HepG2 (cell line): Measurements from ENCODE around the gene ERMARD. TPM values are rescaled to one million over a fixed set of nuclear protein-coding genes. Genes with fewer than 3 reads are reported as not detected.

ENCODE experiments used
- AGO1 ChIP-seq: fragments of 200-400 bp; formaldehyde crosslinking; IDR thresholded peaks from 2 replicates; pipeline ENCODE4 v1.6.1; 2017; ENCODE audit warnings: mild to moderate bottlenecking, low read depth, low read length, moderate library complexity; ENCODE audit not compliant: poor library complexity, severe bottlenecking
- BRCA1 ChIP-seq: sonication (generic); formaldehyde crosslinking; IDR thresholded peaks from 2 replicates; pipeline ENCODE4 v1.4.0; 2020; ENCODE audit warnings: missing genetic modification reagents
- CBX2 ChIP-seq, 2 experiments: fragments of 200-600 bp in 1 of 2; sonication (generic); formaldehyde crosslinking in 1 of 2; IDR thresholded peaks; 2 replicates each; pipeline versions ENCODE4 v1.7.0 to v1.8.1; 2018 to 2022; ENCODE audit warnings: low read depth in 2 of 2, low read length in 1 of 2, mild to moderate bottlenecking in 1 of 2, missing genetic modification reagents in 1 of 2
- CCAR2 ChIP-seq: fragments of 200-400 bp; formaldehyde crosslinking; optimal IDR thresholded peaks from 2 replicates; pipeline ENCODE3; 2018; ENCODE audit warnings: low read depth, mild to moderate bottlenecking, low read length, moderate library complexity
- FOXK1 ChIP-seq: sonication (generic); formaldehyde crosslinking; IDR thresholded peaks from 2 replicates; pipeline ENCODE4 v1.4.0; 2020; ENCODE audit warnings: low read depth, missing genetic modification reagents, borderline replicate concordance
- LCORL ChIP-seq, 2 experiments: fragments of 450-650 bp in 1 of 2; sonication (generic) in 1 of 2; formaldehyde crosslinking in 1 of 2; IDR thresholded peaks; 2 replicates each; pipeline versions ENCODE4 v1.5.0 to v1.6.1; 2017 to 2020; ENCODE audit warnings: antibody characterized with exemption in 1 of 2, missing genetic modification reagents in 1 of 2
- MED1 ChIP-seq: sonication (generic); formaldehyde crosslinking; IDR thresholded peaks from 2 replicates; pipeline ENCODE4 v1.4.0; 2020; ENCODE audit warnings: missing genetic modification reagents
- NR2F6 ChIP-seq, 2 experiments: IDR thresholded peaks; 2 replicates each; pipeline ENCODE4 v1.6.1; 2016; ENCODE audit warnings: antibody characterized with exemption in 1 of 2, mild to moderate bottlenecking in 1 of 2
- SAP130 ChIP-seq: IDR thresholded peaks from 2 replicates; pipeline ENCODE4 v1.6.1; 2016; ENCODE audit warnings: low read depth
- XRCC5 ChIP-seq: fragments of 200-400 bp; formaldehyde crosslinking; optimal IDR thresholded peaks from 2 replicates; pipeline ENCODE3; 2017; ENCODE audit warnings: mild to moderate bottlenecking, low read length
- ZMYM4 ChIP-seq: sonication (generic); formaldehyde crosslinking; IDR thresholded peaks from 2 replicates; pipeline ENCODE4 v1.8.1; 2023; ENCODE audit warnings: mild to moderate bottlenecking, missing genetic modification reagents
- ZNF12 ChIP-seq: sonication (generic); formaldehyde crosslinking; IDR thresholded peaks from 2 replicates; pipeline ENCODE4 v1.5.0; 2020; ENCODE audit warnings: missing genetic modification reagents
- ZNF430 ChIP-seq: sonication (generic); formaldehyde crosslinking; IDR thresholded peaks from 2 replicates; pipeline ENCODE4 v1.9.0; 2021; ENCODE audit warnings: mild to moderate bottlenecking, missing genetic modification reagents
- ZNF839 ChIP-seq: sonication (generic); formaldehyde crosslinking; IDR thresholded peaks from 2 replicates; pipeline ENCODE4 v1.4.0; 2020; ENCODE audit warnings: missing genetic modification reagents, mild to moderate bottlenecking, borderline replicate concordance
- polyA plus RNA-seq, 8 experiments: library from polyadenylated mRNA; depleted of rRNA in 3 of 8; stranded (reverse) in 7 of 8; unstranded in 1 of 8; fragments of >200 nt; fragmentation: Illumina TruSeq in 4 of 8; extraction: Trizol in 4 of 8; gene quantifications; 2 replicates each; pipeline versions ENCODE4 v1.2.1 to v1.2.3, GENCODE V29; 2011 to 2016; ENCODE audit warnings: low read depth in 4 of 8, missing spikeins in 1 of 8, mixed read lengths in 1 of 8; ENCODE audit not compliant: insufficient read depth in 1 of 8
- total RNA-seq, 5 experiments: library from RNA; depleted of rRNA; stranded (reverse); fragments of >200 nt; fragmentation: Illumina TruSeq; extraction: Trizol; gene quantifications; 2 replicates each; pipeline ENCODE4 v1.2.3, GENCODE V29; 2016; ENCODE audit warnings: low read depth in 1 of 5
- TF ChIP-seq, protein P1 (sequence below): sonication (generic); formaldehyde crosslinking; IDR thresholded peaks from 2 replicates; pipeline ENCODE4 v1.5.0; 2020; ENCODE audit warnings: mild to moderate bottlenecking, missing genetic modification reagents, borderline replicate concordance
- TF ChIP-seq, protein P2 (sequence below): sonication (generic); formaldehyde crosslinking; IDR thresholded peaks from 2 replicates; pipeline ENCODE4 v1.9.0; 2022; ENCODE audit warnings: missing genetic modification reagents, mild to moderate bottlenecking, borderline replicate concordance
- TF ChIP-seq, protein P3 (sequence below): sonication (generic); formaldehyde crosslinking; IDR thresholded peaks from 2 replicates; pipeline ENCODE4 v1.4.0; 2020; ENCODE audit warnings: mild to moderate bottlenecking, missing genetic modification reagents
- TF ChIP-seq, protein P4 (sequence below): sonication (generic); formaldehyde crosslinking; IDR thresholded peaks from 2 replicates; pipeline ENCODE4 v1.4.0; 2020; ENCODE audit warnings: mild to moderate bottlenecking, missing genetic modification reagents

Gene ERMARD
- total and polyA plus RNA-seq, 2 of the 13 experiments (the other 11 are each of a cell fraction or from before 2014, with no cell fraction given) = 8.8 to 10.7 TPM

DNA sequence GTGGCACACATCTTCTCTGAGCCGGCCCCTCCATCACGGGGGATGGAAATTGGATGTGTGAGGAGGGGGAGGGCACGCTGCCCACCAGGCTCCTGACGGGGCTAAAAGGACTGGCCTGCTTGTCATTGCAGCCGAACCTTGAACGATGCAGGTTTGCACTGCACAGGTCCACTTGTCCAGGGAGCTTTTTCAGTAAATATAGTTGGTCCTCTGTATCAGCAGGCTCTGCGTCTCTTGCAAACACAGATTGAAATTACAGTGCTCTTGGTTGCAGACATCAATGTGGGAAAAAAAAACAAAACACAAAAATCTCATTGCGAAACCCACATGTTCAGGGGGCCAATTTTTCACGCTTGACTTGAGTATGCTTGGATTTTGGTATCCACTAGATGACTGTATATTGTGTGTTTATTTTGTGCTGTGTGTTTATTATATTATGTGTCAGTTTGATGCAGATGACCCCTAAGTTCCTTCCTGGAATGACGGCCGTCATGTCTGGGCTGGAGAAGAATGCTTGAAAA is 29.2 kb downstream of the ERMARD start (continued):
- TF ChIP-seq, protein P1, sequence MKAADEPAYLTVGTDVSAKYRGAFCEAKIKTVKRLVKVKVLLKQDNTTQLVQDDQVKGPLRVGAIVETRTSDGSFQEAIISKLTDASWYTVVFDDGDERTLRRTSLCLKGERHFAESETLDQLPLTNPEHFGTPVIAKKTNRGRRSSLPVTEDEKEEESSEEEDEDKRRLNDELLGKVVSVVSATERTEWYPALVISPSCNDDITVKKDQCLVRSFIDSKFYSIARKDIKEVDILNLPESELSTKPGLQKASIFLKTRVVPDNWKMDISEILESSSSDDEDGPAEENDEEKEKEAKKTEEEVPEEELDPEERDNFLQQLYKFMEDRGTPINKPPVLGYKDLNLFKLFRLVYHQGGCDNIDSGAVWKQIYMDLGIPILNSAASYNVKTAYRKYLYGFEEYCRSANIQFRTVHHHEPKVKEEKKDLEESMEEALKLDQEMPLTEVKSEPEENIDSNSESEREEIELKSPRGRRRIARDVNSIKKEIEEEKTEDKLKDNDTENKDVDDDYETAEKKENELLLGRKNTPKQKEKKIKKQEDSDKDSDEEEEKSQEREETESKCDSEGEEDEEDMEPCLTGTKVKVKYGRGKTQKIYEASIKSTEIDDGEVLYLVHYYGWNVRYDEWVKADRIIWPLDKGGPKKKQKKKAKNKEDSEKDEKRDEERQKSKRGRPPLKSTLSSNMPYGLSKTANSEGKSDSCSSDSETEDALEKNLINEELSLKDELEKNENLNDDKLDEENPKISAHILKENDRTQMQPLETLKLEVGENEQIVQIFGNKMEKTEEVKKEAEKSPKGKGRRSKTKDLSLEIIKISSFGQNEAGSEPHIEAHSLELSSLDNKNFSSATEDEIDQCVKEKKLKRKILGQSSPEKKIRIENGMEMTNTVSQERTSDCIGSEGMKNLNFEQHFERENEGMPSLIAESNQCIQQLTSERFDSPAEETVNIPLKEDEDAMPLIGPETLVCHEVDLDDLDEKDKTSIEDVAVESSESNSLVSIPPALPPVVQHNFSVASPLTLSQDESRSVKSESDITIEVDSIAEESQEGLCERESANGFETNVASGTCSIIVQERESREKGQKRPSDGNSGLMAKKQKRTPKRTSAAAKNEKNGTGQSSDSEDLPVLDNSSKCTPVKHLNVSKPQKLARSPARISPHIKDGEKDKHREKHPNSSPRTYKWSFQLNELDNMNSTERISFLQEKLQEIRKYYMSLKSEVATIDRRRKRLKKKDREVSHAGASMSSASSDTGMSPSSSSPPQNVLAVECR (CRISPR knock-in tag) = peak; percentile 42; the same call in 1 of the 2 replicates
- TF ChIP-seq SAP130 (CRISPR knock-in tag) (peak; percentile 15; the same call in 1 of the 2 replicates), ZNF839 (CRISPR knock-in tag) (no peak), NR2F6 (IDR thresholded peaks at IDR 0.05) (no peak), NR2F6 (CRISPR knock-in tag; IDR thresholded peaks at IDR 0.05) (0 out of 2 replicates have a peak, but pooled peaks have one; percentile 6), ZNF430 (CRISPR knock-in tag) (0 out of 2 replicates have a peak, but pooled peaks have one; percentile 22), FOXK1 (CRISPR knock-in tag) (0 out of 2 replicates have a peak, but pooled peaks have one; percentile 9), ZMYM4 (CRISPR knock-in tag) (0 out of 2 replicates have a peak, but pooled peaks have one; percentile 36), XRCC5 (peak; percentile 45), MED1 (0 out of 2 replicates have a peak, but pooled peaks have one; percentile 12), ZNF12 (peak; percentile 100), CCAR2 (no peak), AGO1 (no peak), LCORL (IDR thresholded peaks at IDR 0.05) (no peak), LCORL (CRISPR knock-in tag; IDR thresholded peaks at IDR 0.05) (0 out of 2 replicates have a peak, but pooled peaks have one; percentile 51), CBX2 (IDR thresholded peaks at IDR 0.05; ENCODE audit: low read depth, low read length) (no peak), CBX2 (CRISPR knock-in tag; IDR thresholded peaks at IDR 0.05; ENCODE audit: low read depth) (no peak), BRCA1 (CRISPR knock-in tag) (no peak)
- TF ChIP-seq, protein P2, sequence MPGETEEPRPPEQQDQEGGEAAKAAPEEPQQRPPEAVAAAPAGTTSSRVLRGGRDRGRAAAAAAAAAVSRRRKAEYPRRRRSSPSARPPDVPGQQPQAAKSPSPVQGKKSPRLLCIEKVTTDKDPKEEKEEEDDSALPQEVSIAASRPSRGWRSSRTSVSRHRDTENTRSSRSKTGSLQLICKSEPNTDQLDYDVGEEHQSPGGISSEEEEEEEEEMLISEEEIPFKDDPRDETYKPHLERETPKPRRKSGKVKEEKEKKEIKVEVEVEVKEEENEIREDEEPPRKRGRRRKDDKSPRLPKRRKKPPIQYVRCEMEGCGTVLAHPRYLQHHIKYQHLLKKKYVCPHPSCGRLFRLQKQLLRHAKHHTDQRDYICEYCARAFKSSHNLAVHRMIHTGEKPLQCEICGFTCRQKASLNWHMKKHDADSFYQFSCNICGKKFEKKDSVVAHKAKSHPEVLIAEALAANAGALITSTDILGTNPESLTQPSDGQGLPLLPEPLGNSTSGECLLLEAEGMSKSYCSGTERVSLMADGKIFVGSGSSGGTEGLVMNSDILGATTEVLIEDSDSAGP = no peak
- TF ChIP-seq, protein P3, sequence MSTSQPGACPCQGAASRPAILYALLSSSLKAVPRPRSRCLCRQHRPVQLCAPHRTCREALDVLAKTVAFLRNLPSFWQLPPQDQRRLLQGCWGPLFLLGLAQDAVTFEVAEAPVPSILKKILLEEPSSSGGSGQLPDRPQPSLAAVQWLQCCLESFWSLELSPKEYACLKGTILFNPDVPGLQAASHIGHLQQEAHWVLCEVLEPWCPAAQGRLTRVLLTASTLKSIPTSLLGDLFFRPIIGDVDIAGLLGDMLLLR (CRISPR knock-in tag) = no peak
- TF ChIP-seq, protein P4, sequence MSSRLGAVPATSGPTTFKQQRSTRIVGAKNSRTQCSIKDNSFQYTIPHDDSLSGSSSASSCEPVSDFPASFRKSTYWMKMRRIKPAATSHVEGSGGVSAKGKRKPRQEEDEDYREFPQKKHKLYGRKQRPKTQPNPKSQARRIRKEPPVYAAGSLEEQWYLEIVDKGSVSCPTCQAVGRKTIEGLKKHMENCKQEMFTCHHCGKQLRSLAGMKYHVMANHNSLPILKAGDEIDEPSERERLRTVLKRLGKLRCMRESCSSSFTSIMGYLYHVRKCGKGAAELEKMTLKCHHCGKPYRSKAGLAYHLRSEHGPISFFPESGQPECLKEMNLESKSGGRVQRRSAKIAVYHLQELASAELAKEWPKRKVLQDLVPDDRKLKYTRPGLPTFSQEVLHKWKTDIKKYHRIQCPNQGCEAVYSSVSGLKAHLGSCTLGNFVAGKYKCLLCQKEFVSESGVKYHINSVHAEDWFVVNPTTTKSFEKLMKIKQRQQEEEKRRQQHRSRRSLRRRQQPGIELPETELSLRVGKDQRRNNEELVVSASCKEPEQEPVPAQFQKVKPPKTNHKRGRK (CRISPR knock-in tag) = no peak
